ENCODE data around the gene MPP2. TPM values are rescaled to one million over a fixed set of nuclear protein-coding genes. Genes with fewer than 3 reads are reported as not detected.
"Not testable (repeated sequence)": the region's sequence is repeated elsewhere in the genome, so short reads cannot be mapped to it uniquely, and the experiment has no call there.

The MPP2 gene
- total RNA-seq, 1 donor from 2014 or later = 3.6 TPM

GRCh38 chr17:43931062-43931571, 23.8 kb upstream of the MPP2 start:
- DNase-seq (ENCODE audit: low read depth) = peak; percentile 73

GRCh38 chr17:43928609-43929008, 21.3 kb upstream of the MPP2 start:
- no peak for DNase-seq (ENCODE audit: low read depth)

GRCh38 chr17:43927929-43928328, 20.6 kb upstream of the MPP2 start:
- not testable (repeated sequence) for DNase-seq (ENCODE audit: low read depth)

- DNase-seq (ENCODE audit: low read depth) = no peak
Measured at GRCh38 chr17:43927060-43927864, 19.9 kb upstream of the MPP2 start.

GRCh38 chr17:43924558-43924957, 17.2 kb upstream of the MPP2 start:
- peak; percentile 31 for DNase-seq (ENCODE audit: low read depth)

GRCh38 chr17:43920500-43921095, 13.3 kb upstream of the MPP2 start:
- no peak for DNase-seq (ENCODE audit: low read depth)

GRCh38 chr17:43918026-43918389, 10.7 kb upstream of the MPP2 start:
- DNase-seq (ENCODE audit: low read depth) = no peak

GRCh38 chr17:43917348-43918025, 10.2 kb upstream of the MPP2 start:
- DNase-seq (ENCODE audit: low read depth) = no peak

GRCh38 chr17:43917016-43917347, 9.6 kb upstream of the MPP2 start:
- no peak for DNase-seq (ENCODE audit: low read depth)

GRCh38 chr17:43916385-43916784, 9.0 kb upstream of the MPP2 start:
- DNase-seq (ENCODE audit: low read depth) = no peak

GRCh38 chr17:43915559-43915958, 8.2 kb upstream of the MPP2 start:
- no peak for DNase-seq (ENCODE audit: low read depth)

- no peak for DNase-seq (ENCODE audit: low read depth)
Measured at GRCh38 chr17:43914451-43914850, 7.1 kb upstream of the MPP2 start.

GRCh38 chr17:43913584-43913983, 6.2 kb upstream of the MPP2 start:
- no peak for DNase-seq (ENCODE audit: low read depth)

- no peak for DNase-seq (ENCODE audit: low read depth)
Measured at GRCh38 chr17:43912635-43913304, 5.4 kb upstream of the MPP2 start.

- no peak for DNase-seq (ENCODE audit: low read depth)
Measured at GRCh38 chr17:43911904-43912303, 4.6 kb upstream of the MPP2 start.

GRCh38 chr17:43909537-43910231, 2.3 kb upstream of the MPP2 start:
- DNase-seq (ENCODE audit: low read depth) = no peak

- DNase-seq (ENCODE audit: low read depth) = no peak
Measured at GRCh38 chr17:43907998-43908721, 824 bp upstream of the MPP2 start.

GRCh38 chr17:43906951-43907424, 348 bp downstream of the MPP2 start:
- no peak for DNase-seq (ENCODE audit: low read depth)

GRCh38 chr17:43905985-43906852, 1.1 kb downstream of the MPP2 start:
- DNase-seq (ENCODE audit: low read depth) = peak; percentile 11
